GM19324 (cell line): ENCODE results near the gene ARHGEF37.
"Not testable (repeated sequence)": the region's sequence is repeated elsewhere in the genome, so short reads cannot be mapped to it uniquely, and the experiment has no call there.

Experiments
- ATAC-seq: cut with Tn5 transposase; IDR thresholded peaks from one replicate; pipeline ENCODE4 v1.9.1; 2021; ENCODE audit warnings: mild to moderate bottlenecking, moderate library complexity; ENCODE audit not compliant: unreplicated experiment, low FRiP score

ARHGEF37 gene

DNA sequence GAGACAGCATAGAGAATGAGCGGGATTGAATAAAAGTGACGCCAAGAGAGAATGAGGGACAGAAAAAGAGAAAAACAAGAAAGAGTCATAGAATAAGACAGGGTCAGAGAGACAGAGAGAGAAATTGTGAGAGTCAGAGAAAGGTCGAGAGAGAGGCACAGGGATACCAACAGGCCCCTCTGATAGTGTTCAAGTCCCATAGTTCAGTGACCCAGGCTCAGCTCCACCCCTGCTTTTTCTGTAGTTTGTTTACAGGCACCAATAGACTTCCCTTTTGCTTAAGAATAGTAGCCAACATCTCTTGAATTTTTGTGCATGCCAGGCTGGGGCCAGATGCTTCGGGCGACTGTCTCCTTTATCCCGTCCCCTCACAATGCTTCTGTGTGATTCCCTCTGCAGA is 62.5 kb downstream of the ARHGEF37 start:
- ATAC-seq = no peak

DNA sequence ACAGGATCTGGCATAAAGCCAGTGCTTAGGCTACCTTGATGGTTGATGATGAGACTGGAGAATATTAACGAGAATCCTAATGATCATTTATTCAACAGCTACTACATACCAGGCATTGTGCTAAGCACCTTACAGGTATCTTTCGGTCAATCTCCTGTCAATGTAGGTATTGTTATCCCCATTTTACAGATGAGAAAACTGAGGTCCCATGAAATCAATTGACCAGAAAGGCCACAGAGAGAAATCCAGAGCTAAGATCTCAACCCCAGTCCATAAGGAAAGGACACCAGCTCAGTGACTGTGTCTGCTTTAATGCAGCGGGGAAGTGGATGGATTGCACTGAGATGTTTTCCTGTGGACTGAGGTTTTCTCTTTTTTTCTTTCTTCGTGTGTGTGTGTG is 63.3 kb downstream of the ARHGEF37 start:
- ATAC-seq = no peak

DNA sequence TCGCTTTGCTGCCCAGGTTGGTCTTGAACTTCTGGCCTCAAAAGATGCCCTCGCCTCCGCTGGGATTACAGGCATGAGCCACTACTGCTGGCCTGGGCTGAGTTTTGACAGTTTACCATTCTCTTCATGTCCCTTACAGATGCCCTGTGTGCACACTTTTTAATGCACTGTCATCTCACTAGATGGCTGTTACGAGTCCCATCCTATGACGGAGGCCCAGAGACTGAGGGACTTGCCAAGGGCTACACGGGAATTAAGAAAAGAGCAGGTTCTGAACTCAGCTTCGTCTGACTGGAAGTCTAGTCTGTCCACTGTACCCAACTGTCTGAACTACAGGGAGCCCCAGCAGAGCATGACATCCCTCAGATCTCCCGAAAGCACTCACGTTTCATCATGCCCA is 63.9 kb downstream of the ARHGEF37 start:
- no peak for ATAC-seq

DNA sequence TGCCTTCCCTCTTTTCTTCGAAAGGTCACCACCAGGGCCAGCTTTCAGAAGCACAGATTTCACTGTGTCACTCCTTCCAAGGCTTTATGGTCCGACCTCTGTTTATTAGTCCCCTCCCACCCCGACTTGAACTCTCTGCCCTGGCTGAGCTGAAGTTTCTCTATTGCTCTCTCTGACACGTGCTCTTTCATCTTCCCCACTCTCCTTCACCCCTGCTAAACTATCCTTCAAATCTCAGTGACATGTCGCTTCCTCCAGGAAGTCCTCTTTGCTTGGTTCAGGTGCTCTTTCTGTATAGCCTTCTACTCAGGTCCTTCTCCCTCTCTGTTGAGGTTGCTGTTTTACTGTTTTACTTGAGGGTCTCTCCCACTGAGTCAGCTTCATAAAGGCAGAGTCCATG is 64.4 kb downstream of the ARHGEF37 start:
- no peak for ATAC-seq

DNA sequence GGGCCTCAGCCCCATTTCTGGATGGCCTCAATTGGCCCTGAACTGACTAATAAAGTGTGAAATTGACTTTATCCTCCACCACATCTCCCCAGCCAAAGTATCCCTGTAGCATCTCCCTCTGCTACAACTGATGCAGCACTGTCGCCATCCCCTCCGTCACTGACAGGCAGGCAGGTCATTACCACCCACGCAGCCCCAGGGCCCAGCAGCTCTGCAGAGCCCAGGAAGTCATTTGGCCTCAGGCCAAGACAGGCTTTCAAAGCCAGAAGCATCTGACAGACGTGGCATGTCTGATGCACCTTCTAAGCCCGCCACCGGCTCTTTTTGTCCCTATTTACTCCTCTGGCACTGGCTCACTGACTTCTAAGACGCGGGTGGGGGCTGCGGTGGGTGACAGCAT is 65.3 kb downstream of the ARHGEF37 start:
- ATAC-seq = no peak

DNA sequence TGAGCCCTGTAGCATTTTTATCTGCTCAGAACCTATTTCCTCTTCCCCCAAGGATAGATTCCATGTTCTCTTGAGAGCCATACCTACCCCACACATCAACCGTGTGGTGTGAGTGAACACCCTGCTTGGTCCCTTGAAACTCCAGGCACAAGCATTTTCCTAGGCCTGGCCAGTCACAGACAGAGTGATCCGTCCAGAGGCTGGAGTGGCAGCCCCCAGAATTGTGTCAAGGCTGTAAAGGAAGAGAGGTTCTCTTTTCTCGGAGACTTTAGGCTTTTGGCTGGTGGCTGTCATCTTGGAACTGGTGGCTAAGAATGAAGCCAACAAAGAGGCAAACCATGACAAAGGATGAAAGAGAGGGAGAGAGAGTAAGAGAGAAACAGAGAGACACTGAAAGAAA is 66.0 kb downstream of the ARHGEF37 start:
- no peak for ATAC-seq

DNA sequence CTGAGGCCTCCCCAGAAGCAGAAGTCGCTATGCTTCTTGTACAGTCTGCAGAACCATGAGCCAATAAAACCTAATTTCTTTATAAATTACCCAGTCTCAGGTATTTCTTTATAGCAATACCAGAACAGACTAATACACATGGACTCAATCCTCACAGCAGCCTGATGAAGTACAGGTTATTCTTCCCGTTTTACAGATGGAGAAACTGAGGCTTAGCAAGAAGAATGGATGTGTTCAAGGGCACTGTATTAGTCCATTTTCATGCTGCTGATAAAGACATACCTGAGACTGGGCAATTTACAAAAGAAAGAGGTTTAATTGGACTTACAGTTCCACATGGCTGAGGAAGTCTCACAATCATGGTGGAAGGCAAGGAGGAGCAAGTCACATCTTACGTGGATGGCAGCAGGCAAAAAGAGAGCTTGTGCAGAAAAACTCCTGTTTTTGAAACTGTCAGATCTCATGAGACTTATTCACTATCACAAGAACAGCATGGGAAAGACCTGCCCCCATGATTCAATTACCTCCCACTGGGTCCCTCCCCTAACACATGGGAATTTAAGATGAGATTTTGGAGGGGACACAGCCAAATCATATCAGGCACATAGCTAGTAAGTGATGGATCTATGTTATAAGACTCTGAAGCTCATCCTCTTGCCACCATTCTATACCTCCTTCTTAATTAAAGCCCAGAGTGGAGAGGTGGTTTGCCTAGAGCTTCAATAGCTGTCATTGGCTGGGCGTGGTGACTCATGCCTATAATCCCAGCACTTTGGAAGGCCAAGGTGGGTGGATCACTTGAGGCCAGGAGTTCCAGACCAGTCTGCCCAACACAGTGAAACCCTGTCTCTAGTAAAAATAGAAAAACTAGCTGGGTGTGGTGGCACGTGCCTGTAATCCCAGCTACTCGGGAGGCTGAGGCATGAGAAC is 67.4 kb downstream of the ARHGEF37 start:
- not testable (repeated sequence) for ATAC-seq

DNA sequence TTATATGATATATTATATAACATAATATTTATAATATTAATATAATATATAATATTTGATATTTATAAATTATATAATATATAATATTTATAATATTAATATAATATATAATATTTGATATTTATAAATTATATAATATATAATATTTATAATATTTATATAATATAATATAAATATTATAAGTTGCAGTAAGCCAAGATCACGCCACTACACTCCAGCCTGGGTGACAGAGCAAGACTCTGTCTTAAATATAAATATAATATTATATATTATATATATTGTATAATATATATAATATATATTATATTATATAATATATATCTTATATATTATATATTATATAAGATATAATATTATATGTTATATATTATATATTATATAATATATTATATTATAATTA is 68.4 kb downstream of the ARHGEF37 start:
- not testable (repeated sequence) for ATAC-seq

DNA sequence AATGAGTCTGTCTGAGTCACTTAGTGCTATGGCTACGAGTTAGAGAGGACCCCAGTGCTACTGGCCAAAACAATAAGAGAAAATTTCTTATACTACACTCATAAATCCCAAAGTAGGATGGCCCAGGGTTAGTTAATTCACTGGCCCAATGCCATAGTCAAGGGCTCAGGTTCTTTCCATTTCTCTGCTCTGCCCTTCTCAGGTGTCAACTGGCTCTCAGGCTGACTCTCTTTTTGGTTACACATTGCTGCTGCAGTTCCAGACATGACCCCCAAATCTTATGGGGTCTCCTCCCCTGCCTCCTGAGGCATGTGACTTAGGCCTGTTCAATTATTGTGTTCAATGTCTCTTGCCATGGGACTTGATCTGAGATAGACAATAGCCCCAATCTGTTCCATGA is 70.4 kb downstream of the ARHGEF37 start:
- no peak for ATAC-seq

DNA sequence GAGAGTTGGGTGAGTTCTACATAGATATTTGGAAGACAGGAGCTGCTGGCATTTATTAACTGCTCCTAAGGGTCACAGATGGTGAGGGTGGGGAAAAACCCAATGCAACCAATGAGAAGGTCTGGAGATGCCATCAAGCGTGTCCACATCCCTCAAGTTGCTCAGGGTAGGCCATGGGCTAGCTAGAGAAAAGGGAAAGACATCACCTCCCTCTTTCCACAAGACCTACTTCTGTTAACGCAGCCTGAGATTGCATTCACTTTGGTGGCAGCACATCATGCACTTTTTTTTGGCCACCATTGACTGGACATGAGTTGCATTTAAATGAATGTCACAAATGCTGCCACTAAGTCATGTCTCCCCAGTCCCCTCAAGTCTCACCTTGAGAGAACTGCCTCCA is 71.4 kb downstream of the ARHGEF37 start:
- no peak for ATAC-seq

DNA sequence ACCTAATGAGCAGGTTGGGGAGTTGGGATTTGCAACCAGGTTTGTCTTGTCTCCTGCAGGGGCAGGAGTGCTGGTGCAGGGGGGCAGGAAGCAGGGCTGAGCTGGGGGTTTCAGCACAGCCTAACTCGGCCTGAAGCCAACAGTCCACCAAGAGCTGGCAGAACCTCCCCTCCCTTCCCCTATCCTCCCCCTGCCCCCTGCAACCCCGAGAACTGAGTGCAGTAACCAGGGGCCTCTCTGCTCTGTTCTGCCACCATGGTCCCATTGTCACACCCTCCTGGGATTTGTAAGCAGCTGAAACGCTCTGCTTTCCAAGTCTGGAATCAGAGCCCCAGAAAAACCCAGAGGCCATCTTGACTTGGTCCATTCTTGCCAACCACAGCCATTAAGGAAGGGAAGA is 72.9 kb downstream of the ARHGEF37 start:
- ATAC-seq = no peak

DNA sequence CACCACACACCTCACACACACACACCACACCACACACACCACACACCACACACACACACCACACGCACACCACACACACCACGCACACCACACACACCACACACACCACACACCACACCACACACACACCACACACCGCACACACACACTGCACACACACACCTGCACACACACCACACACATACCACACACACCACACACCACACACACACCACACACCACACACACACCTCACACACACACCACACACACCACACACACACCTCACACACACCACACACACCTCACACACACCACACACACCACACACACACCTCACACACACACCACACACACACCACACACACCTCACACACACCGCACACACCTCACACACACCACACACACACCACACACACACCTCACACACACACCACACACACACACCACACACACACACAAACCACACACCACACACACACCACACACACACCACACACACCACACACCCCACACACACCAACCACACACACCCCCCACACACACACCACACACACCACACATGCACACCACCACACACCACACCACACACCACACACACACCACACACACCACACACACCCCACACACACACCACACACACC is 73.7 kb downstream of the ARHGEF37 start:
- no peak for ATAC-seq

DNA sequence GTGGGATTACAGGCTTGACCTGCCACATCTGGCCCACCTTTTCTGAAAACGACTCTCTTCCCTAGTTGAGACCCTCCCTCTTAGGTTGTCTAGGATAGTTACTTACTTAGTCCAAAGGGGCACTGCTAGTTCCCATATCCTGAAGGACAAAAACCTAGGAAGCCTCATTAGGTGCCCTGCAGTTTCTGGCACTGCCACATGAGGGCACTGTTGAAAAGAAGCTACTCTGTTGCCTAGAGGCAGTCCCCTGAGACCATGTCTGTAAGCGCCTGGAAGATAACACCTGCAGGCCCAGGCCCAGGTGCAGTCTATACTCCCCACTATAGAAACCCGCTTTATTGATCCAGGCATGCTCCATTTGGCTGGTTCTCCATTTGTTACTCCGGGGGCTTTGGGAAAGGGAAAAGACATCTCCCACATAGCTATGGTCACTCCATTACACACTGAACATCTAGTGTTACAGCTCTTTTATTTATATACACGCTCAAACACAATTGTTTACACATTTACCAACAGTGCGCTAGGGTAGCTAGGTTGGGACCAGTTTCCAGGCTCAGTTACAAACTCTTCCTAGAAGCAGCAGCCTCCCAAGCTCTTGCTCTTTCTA is 75.4 kb downstream of the ARHGEF37 start:
- ATAC-seq = no peak

DNA sequence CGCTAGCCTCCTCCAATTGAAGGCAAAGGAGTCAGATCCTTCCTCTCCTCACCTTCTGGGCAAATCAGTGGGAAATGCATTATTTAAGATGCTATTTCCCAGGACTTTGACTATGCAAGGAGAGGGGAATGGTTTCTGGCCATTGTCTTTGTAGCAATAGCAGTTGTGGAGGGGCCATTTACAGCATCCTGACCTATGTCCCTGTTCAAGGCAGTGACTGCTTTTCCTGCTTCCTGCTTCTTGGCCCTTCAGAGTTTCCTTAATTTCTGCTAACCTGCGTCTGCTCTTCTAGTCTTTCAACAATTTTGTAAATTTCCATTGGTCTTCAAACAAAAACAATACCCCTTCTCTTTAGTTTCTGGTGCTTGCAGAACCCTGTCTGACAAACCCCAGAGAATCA is 76.0 kb downstream of the ARHGEF37 start:
- ATAC-seq = no peak

DNA sequence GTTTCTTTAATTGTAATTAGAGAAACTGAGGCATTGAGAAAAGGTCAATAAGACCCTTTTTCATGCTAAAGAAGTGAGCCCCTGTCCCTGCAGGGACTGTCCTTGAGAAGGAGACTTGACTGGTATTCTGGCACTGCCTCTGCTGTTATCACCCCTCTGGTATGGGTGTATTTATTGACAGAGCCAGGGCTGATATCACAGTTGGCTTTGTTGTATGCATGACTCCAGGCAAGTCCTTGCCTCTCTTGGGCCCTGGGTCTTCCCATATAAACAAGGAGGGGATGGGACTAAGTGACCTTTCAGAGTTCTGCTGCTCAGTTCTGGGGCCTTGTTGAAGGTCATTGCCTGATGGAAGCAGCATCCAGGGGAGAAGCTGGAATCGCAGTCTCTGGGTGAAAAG is 77.0 kb downstream of the ARHGEF37 start:
- no peak for ATAC-seq

DNA sequence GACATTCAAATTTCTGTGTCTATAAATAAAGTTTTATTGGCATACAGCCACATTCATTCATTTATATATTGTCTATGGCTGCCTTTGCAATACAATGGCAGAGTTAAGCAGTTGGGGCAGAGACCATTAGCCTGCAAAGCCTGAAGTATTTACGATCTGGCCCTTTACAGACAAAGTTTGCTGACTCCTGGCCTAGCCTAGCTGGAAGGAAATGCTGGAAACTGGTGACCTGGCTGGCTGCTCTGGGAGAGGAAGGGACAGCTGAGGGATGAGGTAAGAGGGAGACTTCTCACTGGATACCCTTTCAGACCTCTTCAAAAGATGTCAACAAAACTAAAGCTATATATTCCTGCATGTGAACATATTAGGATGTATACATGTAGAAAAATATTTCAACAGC is 82.8 kb downstream of the ARHGEF37 start:
- no peak for ATAC-seq

DNA sequence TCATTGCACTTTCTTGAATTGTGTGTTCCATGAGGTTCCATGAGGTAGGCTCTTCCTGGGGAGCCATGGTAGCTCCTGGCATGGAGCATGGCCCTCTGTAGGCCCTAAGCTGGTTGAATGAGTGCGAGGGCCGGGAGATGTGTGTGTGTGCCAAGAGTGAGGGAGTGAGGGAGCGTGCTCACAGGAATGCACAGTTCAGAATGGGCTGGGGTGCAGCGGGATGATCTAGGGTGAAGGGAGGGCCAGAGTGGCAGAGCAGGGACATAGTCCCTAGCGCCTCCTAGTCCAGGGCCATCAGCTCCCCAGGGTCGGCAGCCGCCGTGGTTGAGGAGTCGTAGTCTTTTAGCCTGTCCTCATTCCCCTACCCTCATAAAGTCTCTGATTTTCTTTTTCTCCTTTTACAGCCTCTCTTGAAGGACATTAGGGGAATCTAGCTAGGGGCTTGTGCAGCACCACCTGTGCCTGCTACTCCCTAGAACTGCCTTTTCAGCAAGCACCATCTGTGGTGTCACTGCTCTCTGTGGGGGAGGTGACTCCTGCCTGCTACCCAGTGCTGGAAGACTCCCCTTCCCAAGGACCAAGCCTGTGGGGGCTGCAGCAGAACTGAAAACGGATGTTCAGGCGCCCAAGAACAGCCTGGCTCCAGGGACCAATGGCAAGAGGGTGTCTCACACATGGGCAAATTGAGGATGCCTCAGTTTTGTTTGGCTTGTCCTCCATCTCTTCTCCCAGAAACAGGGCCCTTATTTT is 83.5 kb downstream of the ARHGEF37 start:
- ATAC-seq = no peak

DNA sequence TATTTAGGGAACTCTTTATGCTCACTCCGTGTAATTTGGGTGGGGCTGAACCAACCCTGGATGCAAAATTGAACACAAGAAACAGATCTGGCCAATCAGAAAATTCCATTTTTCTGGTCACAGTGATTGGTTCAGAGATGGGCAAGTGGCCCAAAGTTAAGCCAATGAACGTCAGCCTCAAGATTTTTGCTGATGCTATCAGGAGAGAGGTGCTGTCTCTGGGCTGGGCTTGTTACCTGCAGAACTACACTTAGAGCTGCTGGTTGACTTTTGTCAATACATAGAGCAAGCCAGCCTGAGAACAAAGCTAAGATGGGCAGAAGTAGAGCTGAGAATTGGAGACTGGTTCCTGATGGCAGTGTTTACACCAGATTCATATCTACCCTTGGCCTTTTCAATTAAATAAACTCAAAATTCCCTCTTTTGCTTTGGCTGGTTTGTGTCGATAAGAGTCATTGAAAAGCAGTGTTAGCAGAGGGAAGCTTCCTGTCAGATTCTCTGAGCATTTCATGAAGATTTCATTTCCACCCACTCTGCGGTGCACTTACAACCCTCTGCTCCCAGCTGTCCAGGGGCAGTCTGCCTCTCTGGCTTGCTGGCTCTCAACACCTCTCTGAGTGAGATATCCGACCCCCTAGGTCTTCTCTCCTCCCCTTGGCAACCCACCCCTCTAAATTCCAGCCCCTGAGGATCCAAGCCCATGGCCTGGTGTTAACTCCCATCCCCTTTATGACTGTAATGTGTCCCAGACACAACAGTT is 84.3 kb downstream of the ARHGEF37 start:
- ATAC-seq = no peak

DNA sequence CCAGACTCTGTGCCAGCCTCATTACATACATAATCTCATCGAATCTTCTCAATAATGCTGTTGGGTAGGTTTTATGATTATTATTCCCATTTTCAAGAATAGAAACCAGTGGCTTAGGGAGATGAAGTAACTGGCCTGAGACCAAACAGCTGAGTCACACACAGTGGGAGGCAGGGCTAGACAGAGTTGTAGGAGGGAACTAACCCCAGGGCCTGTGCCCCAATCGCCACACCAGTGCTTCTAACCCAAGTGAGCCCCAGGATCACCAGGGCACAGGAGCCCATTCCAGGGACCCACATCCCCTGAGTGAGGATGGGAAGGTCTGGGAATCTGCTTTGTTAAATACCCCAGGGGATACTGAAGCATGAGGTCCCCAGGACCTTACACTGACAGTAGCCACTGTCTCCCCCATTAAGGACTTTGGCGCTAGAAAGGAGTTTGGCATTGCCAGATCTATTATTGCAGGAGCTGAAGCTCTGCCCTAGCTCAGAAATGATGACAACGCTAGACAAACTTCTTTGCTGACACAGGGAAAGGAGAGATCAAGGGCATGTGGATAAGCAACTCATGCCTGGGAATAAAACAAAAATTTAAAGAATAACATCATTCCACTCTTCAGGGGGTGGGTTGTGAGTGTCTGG is 85.0 kb downstream of the ARHGEF37 start:
- no peak for ATAC-seq
